ENCODE measurements around the gene TMEM33. TPM values are rescaled to one million over a fixed set of nuclear protein-coding genes. Genes with fewer than 3 reads are reported as not detected.

TMEM33 gene
- total and polyA plus RNA-seq, 2 of the 8 experiments (the other 6 are each of a cell fraction or from before 2014, with no cell fraction given) = 72.5 to 94.4 TPM

- Histone ChIP-seq H3K36me3 (ENCODE audit: control insufficient read depth in 2 of 4, insufficient read depth in 4 of 4, low read length in 3 of 4) (no peaks in the 10 kb centered on the region), H3K14ac (ENCODE audit: insufficient read length) (no peak overlapping the region), H2BK5ac (ENCODE audit: low read depth, low read length) (no peak overlapping the region), H3K4me3 (ENCODE audit: extremely low read depth in 1 of 4, insufficient read depth in 2 of 4, low read depth in 3 of 4, low read length in 4 of 4) (no peak overlapping the region), H3K79me1 (ENCODE audit: low read depth, low read length) (no peaks in the 10 kb centered on the region), H2BK120ac (replicated peaks; ENCODE audit: low read depth, low read length) (no peak overlapping the region), H3K23me2 (ENCODE audit: low read depth, low read length) (no peaks in the 10 kb centered on the region), H3K79me2 (ENCODE audit: control insufficient read depth in 1 of 2, insufficient read depth in 2 of 2, low read length in 2 of 2) (no peaks in the 10 kb centered on the region), H2BK12ac (ENCODE audit: low read depth, low read length) (no peak overlapping the region), H3K9me3 (ENCODE audit: insufficient read depth in 2 of 2, low read depth in 1 of 2, low read length in 1 of 2) (no peaks in the 10 kb centered on the region), H2AFZ (ENCODE audit: low read length) (no peak overlapping the region), H3K56ac (replicated peaks; ENCODE audit: insufficient read length, low read depth, low read length) (no peak overlapping the region), H2BK15ac (ENCODE audit: low read length) (no peak overlapping the region), H3K27me3 (replicated peaks in 1 of 4; ENCODE audit: control insufficient read depth in 3 of 4, extremely low read depth in 1 of 4, insufficient read depth in 3 of 4, low read length in 3 of 4) (no peaks in the 10 kb centered on the region), H4K5ac (ENCODE audit: insufficient read length, low read depth, low read length) (no peak overlapping the region), H3K27ac (ENCODE audit: low read depth, low read length) (no peak overlapping the region), H4K91ac (replicated peaks; ENCODE audit: insufficient read length, low read length) (no peak overlapping the region), H3K4me1 (replicated peaks in 1 of 4; ENCODE audit: control insufficient read depth in 3 of 4, insufficient read depth in 4 of 4, low read length in 3 of 4) (no peaks in the 10 kb centered on the region), H3K18ac (ENCODE audit: extremely low read depth, low read length) (no peak overlapping the region), H4K20me1 (replicated peaks in 1 of 2; ENCODE audit: control insufficient read depth in 1 of 2, insufficient read depth in 2 of 2, low read length in 2 of 2) (no peaks in the 10 kb centered on the region), H3K23ac (ENCODE audit: insufficient read length) (no peak overlapping the region), H2AK5ac (ENCODE audit: low read depth, low read length) (no peak overlapping the region), H4K8ac (ENCODE audit: extremely low read depth, insufficient read depth, low read length) (no peak overlapping the region), H3K4me2 (ENCODE audit: insufficient read depth in 1 of 2, low read depth in 2 of 2, low read length in 2 of 2) (no peak overlapping the region), H2BK20ac (ENCODE audit: low read length) (no peak overlapping the region), H3K9ac (replicated peaks in 1 of 4; ENCODE audit: extremely low read depth in 1 of 4, low read depth in 3 of 4, low read length in 3 of 4) (no peak overlapping the region), H3K4ac (replicated peaks; ENCODE audit: insufficient read length, low read depth, low read length) (no peak overlapping the region)
- CTCF ChIA-PET (ENCODE audit: partially characterized antibody) = interaction anchor here (1.3 kb wide), 1 partner anchor 17 kb away, joined by 4 read pairs; no protein-coding TSS in a partner anchor
- TF ChIP-seq MAX (IDR thresholded peaks at IDR 0.05) = no peak
- FAIRE-seq = no peak
- POLR2A ChIA-PET (ENCODE audit: partially characterized antibody) = no interaction called here
- no peak for DNase-seq (ENCODE audit: low read depth in 1 of 2, low spot score in 2 of 2)
Observed at GRCh38 chr4:41913509-41913908, 21.7 kb upstream of the TMEM33 start.

All from H1 (cell line).